GM21515 (cell line): Measurements from ENCODE around the gene MYH9.

Experiments used
- ATAC-seq: cut with Tn5 transposase; IDR thresholded peaks from one replicate; pipeline ENCODE4 v1.9.1; 2021; ENCODE audit not compliant: unreplicated experiment

The MYH9 gene

DNA sequence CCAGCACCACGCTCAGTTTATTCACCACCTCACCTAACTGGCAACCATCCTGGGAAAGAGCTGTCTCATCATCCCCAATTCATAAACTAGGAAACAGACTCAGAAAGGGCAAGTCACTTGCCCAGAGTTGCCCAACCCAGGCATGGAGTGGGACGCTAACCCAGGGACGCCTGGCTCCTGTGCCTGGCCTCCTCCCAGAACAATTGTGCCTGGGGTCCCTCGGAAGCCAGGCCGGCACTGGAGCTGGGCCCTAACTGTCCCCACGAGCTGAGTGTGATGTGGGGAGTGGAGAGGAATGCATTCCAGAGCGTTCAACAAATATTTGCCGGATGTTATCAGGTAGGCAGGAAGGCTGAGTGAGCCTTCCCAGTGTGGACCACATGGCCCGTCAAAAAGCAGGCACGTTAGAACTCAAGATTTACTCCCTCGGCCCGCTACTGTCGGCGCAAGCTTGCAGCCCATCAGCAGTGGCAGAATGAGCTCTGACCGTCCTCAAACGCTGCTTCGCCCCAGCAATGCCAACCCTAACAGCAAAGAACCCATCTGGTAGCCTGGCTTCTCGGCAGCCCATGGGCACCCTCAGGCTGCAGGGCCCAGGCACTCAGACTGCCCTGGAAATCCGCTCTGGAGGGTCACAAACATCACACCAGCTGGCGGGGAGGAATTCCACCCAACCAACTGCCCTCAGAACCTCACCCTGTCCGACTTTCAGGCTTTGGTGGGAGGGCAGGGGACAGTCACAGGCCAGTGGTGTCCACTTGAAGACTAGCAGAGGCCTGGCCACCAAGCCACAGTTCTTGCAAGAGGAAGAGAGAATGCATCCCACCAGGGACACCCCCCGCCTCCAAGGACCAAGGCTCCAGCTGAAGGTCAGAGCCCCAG lies 35.6 kb downstream of the MYH9 start:
- no peak for ATAC-seq

GRCh38 chr22:36350751-36351594 lies 36.8 kb downstream of the MYH9 start:
- no peak for ATAC-seq

GRCh38 chr22:36349726-36350125 lies 38.0 kb downstream of the MYH9 start:
- ATAC-seq = no peak

GRCh38 chr22:36348760-36349159 lies 39.0 kb downstream of the MYH9 start:
- no peak for ATAC-seq

DNA sequence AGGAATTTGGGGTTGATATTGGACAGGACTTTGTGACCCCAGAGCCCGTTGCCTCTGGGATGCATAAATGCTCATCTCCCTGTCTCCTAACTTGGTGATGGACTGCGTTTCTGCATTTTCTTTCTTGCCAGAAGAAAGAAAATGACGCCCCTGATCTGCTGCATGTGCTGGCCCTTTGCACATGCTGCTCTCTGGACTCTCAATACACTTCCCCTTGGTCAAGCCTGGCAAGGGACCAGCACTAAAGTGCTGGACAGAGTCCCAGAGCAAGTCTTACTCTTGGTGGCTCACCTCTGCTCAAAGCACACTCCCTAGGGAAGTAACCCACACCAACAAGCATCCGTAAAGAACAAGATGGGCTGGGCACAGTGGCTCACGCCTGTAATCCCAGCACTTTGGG lies 40.7 kb downstream of the MYH9 start:
- no peak for ATAC-seq

DNA sequence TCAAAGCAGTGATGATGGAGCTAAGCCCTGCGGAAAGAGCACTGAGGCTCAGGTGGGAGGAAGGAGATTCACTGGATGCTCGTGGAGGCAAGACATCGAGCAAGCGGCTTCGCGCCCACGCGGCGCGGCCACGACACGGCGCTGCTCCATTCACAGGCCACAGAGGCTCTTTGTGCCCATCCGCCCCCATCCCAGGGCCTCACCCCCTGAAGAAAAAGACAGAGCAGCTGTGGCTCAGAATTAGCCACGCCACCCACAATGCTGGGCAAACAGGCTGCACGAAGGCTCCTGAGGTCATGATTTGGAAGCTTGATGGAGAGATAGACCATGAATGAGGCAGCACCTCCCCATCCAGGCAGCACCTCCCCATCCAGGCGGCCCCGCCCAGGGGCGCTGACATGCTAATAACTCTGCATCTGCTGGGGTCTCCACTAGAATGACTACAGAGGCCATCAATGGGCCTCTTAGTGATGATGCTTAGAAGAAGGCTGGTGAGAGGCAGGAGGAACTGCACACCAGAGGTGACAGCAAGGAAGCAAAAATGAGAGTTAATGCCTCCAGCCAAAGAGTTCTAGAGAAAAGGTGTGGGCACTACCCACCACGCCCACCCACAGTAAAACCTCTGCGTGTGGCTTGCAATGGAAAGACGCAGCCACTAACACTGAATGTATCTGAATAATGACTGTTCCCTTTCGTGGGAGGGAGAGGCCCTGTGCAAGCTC lies 43.5 kb downstream of the MYH9 start:
- ATAC-seq = no peak

DNA sequence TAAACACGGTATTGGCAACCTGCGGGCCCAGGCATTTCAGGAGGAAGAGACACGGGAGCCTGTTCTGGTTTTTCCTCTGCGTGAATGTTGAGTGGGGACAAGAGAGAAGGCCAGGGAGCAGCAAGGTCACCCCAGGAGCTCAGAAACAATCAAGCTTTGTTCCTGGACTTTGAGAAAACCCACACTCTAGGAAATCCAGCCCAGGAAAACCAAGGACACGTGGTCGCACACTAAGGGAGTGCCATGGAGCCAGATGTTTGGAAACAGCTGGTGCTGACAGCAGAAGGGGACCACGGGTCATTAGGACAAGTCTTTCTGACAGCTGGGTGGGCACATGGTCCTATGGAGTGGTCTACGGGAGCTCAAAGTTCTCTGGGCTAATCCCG lies 44.1 kb downstream of the MYH9 start:
- no peak for ATAC-seq

GRCh38 chr22:36343070-36343719 lies 44.6 kb downstream of the MYH9 start:
- ATAC-seq = no peak

DNA sequence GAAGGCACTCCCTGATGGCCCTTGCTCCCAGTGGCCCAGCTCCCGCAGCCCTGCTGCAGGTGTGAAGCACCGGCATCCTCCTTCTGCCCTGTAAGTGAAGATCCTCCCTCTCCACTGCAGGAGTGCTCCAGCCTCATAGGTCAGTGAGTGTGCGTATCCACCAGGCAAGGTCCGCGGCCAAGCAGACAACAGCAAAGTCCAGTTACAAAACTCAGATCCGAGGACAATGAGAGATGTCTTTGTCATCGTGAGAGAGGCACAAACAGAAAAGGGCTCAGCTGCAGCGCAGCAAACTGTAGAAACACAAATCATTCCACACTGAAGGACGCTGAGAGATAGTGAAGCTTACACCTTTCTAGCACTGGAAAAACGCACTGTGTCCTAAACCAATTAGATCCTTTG lies 46.1 kb downstream of the MYH9 start:
- no peak for ATAC-seq

DNA sequence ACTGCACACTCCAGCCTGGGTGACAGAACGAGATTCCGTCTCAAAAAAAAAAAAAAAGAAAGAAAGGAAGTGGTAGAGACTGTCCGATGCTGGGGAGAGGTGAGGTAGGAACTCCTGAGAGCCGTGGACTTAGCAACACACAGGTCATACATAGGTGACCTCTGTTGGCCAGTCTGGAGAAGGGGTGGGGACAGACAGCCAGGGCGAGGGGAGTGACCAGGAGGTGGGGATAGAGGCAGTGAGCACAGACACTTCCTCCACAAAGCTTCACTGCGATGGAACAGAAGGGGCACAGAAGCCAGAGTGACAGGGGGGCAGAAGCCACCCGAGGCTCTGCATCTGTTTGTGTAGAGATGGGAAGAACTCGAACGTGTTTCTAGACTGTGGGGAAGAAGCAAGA lies 47.1 kb downstream of the MYH9 start:
- no peak for ATAC-seq

DNA sequence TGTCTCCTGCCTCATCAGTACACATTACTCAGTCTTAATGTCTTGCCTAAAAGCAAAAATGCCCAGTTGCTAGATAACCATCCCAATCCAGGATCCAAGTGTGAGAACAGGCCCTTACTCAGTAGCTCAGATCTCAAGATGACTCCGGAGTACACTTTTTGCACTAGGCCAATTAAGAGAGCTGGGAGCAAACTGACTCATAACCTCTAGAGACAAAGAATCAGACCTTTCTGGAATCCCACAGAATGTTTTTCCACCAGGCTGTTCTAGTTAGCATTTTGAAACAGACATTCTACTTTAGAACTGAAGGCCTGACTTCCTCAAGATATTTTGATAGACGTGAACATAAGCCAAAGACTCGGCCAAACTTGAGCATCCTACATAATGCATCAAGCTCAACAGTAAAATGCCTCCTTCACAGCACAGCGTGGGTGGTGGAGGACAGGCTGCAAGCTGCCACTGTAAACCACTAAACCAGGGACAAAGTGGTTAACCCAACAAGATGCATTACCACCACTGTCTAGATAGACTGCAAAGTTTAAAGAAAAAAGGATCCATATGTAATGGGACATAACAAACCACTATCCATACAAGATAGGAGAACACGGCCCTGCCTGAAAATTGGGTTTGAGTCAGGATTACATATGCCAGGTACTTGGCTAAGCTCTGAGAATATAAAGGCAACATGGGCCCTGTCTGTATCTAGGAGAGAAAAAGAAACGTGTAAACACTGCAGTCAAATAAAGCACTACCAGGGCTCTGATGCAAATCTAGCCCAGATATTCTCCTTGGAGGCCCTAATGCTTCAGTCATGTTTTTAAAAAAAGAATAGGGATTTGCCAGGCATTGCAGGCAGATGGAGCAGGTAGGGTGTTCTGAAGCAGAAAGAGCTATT lies 48.3 kb downstream of the MYH9 start:
- no peak for ATAC-seq

- no peak for ATAC-seq
Measured at GRCh38 chr22:36337365-36338130, 50.2 kb downstream of the MYH9 start.

DNA sequence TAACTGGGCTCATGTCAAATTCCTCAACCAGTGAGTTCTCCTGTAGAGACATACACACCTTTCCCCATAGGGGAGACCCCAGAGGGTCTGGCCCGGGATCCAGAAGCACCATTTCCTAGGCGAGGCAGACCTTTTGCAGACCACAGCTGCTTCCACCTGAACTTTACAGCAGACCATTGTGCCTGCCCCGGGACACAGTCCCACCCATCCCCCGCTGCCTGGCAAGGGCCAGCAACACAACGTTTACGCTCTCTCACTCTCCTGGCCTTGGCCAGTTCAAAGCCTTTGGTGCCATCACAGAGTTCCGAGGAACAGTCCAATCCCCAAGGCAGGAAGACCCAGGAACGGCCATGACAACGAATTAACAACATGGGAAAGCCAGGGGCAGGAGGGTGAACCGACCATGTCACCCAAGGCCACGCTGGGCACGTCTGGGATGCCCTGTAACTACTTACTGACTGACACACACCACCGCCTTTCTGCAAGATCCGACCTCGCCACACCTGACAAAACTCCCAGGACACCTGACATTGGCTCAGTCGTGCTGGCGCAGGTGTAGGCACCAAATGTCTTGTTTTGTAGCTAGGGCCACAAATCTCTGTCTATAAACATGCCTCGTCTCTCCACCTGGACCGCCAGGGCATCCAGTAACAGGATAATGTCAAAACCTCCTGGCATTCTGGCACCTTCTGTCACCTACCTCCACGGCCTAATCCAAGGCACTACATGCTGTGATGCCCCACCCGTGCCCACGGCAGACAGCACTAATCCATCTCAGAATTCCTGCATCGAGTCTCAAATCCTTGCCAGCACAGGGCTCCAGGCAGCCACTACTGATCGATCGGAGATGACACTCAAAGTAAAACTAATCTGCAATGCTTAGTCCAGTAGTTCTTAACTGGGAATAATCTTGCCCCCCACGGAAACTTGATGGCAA lies 51.3 kb downstream of the MYH9 start:
- no peak for ATAC-seq

DNA sequence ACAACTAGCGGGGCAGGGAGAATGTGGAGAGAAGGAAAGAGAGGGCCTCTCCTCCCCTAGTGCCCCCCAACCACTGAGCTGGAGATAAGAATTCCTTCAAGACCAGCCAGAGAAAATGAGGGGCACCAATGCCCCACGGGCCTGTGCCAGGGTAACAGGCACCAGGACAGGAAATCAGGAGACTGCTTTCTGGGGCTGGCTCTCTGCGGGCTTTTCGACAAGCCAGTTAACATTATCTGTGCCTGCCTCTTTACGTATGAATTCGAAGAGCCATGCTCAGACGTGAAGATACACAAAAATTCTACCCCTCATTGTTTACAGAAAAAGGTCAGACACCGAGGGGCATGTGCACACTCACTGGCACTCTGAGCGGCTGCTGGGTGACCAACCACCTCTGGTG lies 52.1 kb downstream of the MYH9 start:
- ATAC-seq = no peak

DNA sequence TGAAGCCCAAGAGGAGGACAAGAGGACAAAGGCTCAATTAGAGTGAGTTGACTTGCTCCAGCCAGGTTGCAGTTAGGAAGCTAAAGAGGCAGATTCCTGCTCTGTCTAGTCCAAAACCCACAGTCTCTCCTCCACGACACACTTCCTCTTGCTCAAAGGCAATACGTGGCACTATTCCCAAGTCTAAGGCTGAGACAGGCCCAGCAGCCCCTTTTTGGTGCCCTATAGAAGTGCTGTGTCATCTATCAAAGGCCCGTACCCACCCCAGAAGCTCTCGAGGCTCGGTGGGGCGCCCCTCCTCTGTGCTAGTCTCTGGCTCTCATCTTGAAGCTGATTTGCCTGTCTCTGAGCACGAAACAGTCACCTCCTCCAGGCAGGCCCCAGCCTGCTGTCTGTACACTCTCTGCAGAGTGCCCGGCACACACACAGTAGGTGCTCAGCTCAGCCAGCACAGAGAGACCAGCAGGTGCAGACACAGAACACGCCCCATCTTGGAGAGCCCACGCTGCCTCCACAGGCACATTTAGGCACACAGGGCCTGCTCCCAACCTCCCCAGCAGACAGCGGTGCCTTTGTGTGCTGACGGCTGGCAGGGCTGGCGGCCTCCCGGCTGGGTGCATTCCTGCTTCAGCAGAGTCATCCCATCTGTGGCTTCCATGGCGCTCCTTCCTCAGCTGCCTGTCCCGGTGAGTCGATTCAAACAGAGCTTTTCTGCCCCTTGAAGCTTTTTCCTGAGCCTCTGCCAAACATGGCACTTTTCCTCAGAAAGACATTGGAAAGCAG lies 52.8 kb downstream of the MYH9 start:
- no peak for ATAC-seq

DNA sequence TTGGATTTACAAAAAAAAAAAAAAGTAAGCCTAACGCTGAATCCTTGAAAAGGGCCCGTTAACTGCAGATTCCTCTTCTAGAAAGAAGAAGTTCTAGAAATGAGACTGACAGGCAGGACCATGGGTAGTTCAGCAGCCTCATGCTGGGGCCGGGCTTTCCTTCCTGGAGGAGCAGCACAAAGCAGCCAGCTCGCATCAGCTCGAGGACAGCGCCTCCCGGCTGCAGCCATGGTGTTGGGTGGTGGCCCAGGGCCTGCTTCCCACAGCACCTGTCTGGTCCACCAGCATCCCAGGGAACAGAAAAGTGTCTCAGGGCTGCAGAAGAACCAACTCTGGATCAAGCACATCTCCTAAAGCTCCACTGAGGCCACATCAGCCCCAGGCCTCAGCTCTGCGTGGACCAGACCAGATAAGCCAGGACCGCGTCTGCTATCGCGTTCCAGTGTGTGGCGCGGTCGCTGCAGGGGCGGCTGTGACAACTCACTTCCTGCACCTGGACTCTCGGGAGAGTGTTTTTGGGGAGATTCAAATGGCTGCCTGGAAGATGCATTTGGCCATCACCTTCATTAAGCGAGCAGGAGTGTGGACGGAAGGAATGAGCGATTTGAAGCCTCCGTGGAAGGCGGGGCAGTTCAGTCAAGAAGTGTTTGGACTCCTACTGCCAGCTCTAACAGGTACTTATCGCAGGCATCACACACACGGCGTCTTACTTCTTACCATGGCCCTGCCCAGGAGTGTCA lies 53.5 kb downstream of the MYH9 start:
- no peak for ATAC-seq

- no peak for ATAC-seq
Measured at GRCh38 chr22:36333644-36334043, 54.1 kb downstream of the MYH9 start.
